SK-N-SH (cell line): Measurements from ENCODE around the gene LAMB1. TPM values are rescaled to one million over a fixed set of nuclear protein-coding genes. Genes with fewer than 3 reads are reported as not detected.

Experiments
- CTCF ChIA-PET: fragments of 300-600, 350-600 bp; formaldehyde crosslinking; extraction: SDS; loops from one replicate; lab custom pipeline; 2021; lab: Yijun Ruan, JAX
- POLR2A ChIA-PET: fragments of 350-600 bp; sonication (Branson Sonifier 250); formaldehyde crosslinking; extraction: SDS; loops from one replicate; lab custom pipeline; 2020; ENCODE audit warnings: antibody characterized with exemption, inconsistent platforms; lab: Yijun Ruan, JAX
- DNase-seq: peaks from one replicate; pipeline ENCODE4 v3.0.0; 2012
- H2AFZ ChIP-seq: fragments of 200-600 bp; sonication (generic); 2 replicates; pipeline ENCODE4 v1.8.1; 2016; ENCODE audit warnings: antibody characterized with exemption, mild to moderate bottlenecking, low read depth
- H3F3A ChIP-seq: fragments of 200-600 bp; sonication (generic); replicated peaks from 2 replicates; pipeline ENCODE3; 2016; ENCODE audit warnings: antibody characterized with exemption, mild to moderate bottlenecking; ENCODE audit not compliant: insufficient read depth
- H3K27ac ChIP-seq, 2 experiments: fragments of 200-500 bp in 1 of 2; fragments of 200-600 bp in 1 of 2; sonication (Bioruptor generic) in 1 of 2; sonication (generic), shearing (Covaris generic) in 1 of 2; 2 replicates each; pipeline versions ENCODE4 v1.5.1 to v1.6.1; 2014 to 2016; ENCODE audit warnings: low read depth in 2 of 2, inconsistent platforms in 1 of 2, low read length in 1 of 2, mild to moderate bottlenecking in 1 of 2, mixed read lengths in 1 of 2
- H3K27me3 ChIP-seq: fragments of 200-600 bp; sonication (generic), shearing (Covaris generic); 2 replicates; pipeline ENCODE4 v1.6.1; 2016; ENCODE audit warnings: mixed run types; ENCODE audit not compliant: insufficient read depth
- H3K36me3 ChIP-seq, 2 experiments: fragments of 200-500 bp in 1 of 2; fragments of 200-600 bp in 1 of 2; sonication (Bioruptor generic) in 1 of 2; sonication (generic) in 1 of 2; replicated peaks in 1 of 2; 2 replicates each; pipeline versions ENCODE3 to v1.5.1; 2014 to 2016; ENCODE audit warnings: low read length in 1 of 2, mild to moderate bottlenecking in 1 of 2; ENCODE audit not compliant: insufficient read depth in 2 of 2, control insufficient read depth in 1 of 2
- H3K4me1 ChIP-seq, 2 experiments: fragments of 200-500 bp in 1 of 2; fragments of 200-600 bp in 1 of 2; sonication (Bioruptor generic) in 1 of 2; sonication (generic), shearing (Covaris generic) in 1 of 2; 2 replicates each; pipeline versions ENCODE4 v1.5.1 to v1.6.1; 2014 to 2016; ENCODE audit warnings: low read depth in 1 of 2, low read length in 1 of 2, mixed run types in 1 of 2; ENCODE audit not compliant: insufficient read depth in 2 of 2, control insufficient read depth in 1 of 2
- H3K4me2 ChIP-seq: fragments of 200-600 bp; sonication (generic), shearing (Covaris generic); 2 replicates; pipeline ENCODE4 v1.6.1; 2017; ENCODE audit warnings: mixed run types
- H3K4me3 ChIP-seq, 2 experiments: fragments of 200-500 bp in 1 of 2; fragments of 200-600 bp in 1 of 2; sonication (Bioruptor generic) in 1 of 2; sonication (generic), shearing (Covaris generic) in 1 of 2; 2 replicates each; pipeline versions ENCODE4 v1.5.1 to v1.8.1; 2014 to 2016; ENCODE audit warnings: low read depth in 2 of 2, inconsistent platforms in 1 of 2, low read length in 1 of 2, mild to moderate bottlenecking in 1 of 2, mixed read lengths in 1 of 2, moderate library complexity in 1 of 2
- H3K79me2 ChIP-seq: fragments of 200-600 bp; sonication (generic); 2 replicates; pipeline ENCODE4 v1.8.1; 2017; ENCODE audit warnings: mild to moderate bottlenecking; ENCODE audit not compliant: insufficient read depth
- H3K9ac ChIP-seq: fragments of 200-600 bp; sonication (generic); 2 replicates; pipeline ENCODE4 v1.6.1; 2017; ENCODE audit warnings: mixed run types
- H3K9me2 ChIP-seq: fragments of 200-600 bp; sonication (generic); 2 replicates; pipeline ENCODE4 v1.6.1; 2017; ENCODE audit warnings: mixed run types
- H3K9me3 ChIP-seq: fragments of 200-600 bp; sonication (generic); 2 replicates; pipeline ENCODE4 v1.6.1; 2017; ENCODE audit warnings: mixed run types, mild to moderate bottlenecking, moderate library complexity
- H4K20me1 ChIP-seq: fragments of 200-600 bp; sonication (generic); 2 replicates; pipeline ENCODE4 v1.6.1; 2017; ENCODE audit warnings: mild to moderate bottlenecking, mixed run types; ENCODE audit not compliant: insufficient read depth
- CHD2 ChIP-seq: fragments of 150-350 bp; IDR thresholded peaks from 2 replicates; pipeline ENCODE4 v1.6.1; 2018; ENCODE audit warnings: low read length; ENCODE audit not compliant: partially characterized antibody
- CTCF ChIP-seq: fragments of 200-600 bp; sonication (generic); IDR thresholded peaks from 2 replicates; pipeline ENCODE4 v1.6.1; 2017; ENCODE audit warnings: antibody characterized with exemption, mild to moderate bottlenecking, moderate library complexity
- EP300 ChIP-seq, 2 experiments: IDR thresholded peaks; 2 replicates each; pipeline versions ENCODE4 v1.4.0 to v1.6.1; 2012; ENCODE audit warnings: borderline replicate concordance in 1 of 2, low read depth in 1 of 2, low read length in 1 of 2
- EZH2phosphoT487 ChIP-seq: fragments of 200-600 bp; sonication (generic); IDR thresholded peaks from 2 replicates; pipeline ENCODE4 v1.6.1; 2017; ENCODE audit warnings: low read depth, mixed run types, mild to moderate bottlenecking, antibody characterized with exemption, moderate library complexity, borderline replicate concordance
- FOSL2 ChIP-seq: IDR thresholded peaks from 2 replicates; pipeline ENCODE4 v1.4.0; 2012; ENCODE audit warnings: low read depth, mild to moderate bottlenecking, moderate library complexity, borderline replicate concordance
- FOXM1 ChIP-seq: IDR thresholded peaks from 2 replicates; pipeline ENCODE4 v1.4.0; 2012; ENCODE audit warnings: low read depth, mild to moderate bottlenecking
- MAX ChIP-seq: IDR thresholded peaks from 2 replicates; pipeline ENCODE4 v1.4.0; 2012; ENCODE audit warnings: low read depth
- NRF1 ChIP-seq: IDR thresholded peaks from 2 replicates; pipeline ENCODE4 v1.6.1; 2012; ENCODE audit warnings: low read depth, mild to moderate bottlenecking, low read length
- POLR2AphosphoS5 ChIP-seq: IDR thresholded peaks from 2 replicates; pipeline ENCODE4 v1.6.1; 2012; ENCODE audit warnings: low read depth, low read length
- RAD21 ChIP-seq: IDR thresholded peaks from 2 replicates; pipeline ENCODE4 v1.6.1; 2012; ENCODE audit warnings: mild to moderate bottlenecking, low read length
- RXRA ChIP-seq: IDR thresholded peaks from 2 replicates; pipeline ENCODE4 v1.4.0; 2012; ENCODE audit warnings: low read depth, mild to moderate bottlenecking, borderline replicate concordance
- SMC3 ChIP-seq: IDR thresholded peaks from 2 replicates; pipeline ENCODE4 v1.6.1; 2012; ENCODE audit warnings: low read depth, low read length, improper control_type of control experiment
- TCF12 ChIP-seq: IDR thresholded peaks from 2 replicates; pipeline ENCODE4 v1.4.0; 2012
- YY1 ChIP-seq: IDR thresholded peaks from 2 replicates; pipeline ENCODE4 v1.4.0; 2012; ENCODE audit warnings: low read depth, mild to moderate bottlenecking
- WGBS: methylation state at CpG from one replicate; pipeline ENCODE4 v1.1.6; 2017; ENCODE audit warnings: low lambda C conversion rate; 5-methylcytosine and 5-hydroxymethylcytosine counted together
- polyA plus RNA-seq, 3 experiments: library from polyadenylated mRNA; depleted of rRNA; stranded (reverse); fragments of >200 nt; gene quantifications; 2 replicates each; pipeline ENCODE4 v1.2.3, GENCODE V29; 2012
- TF ChIP-seq, protein P1 (sequence below): IDR thresholded peaks from 2 replicates; pipeline ENCODE4; 2012
- TF ChIP-seq, protein P2 (sequence below): IDR thresholded peaks from 2 replicates; pipeline ENCODE4 v1.6.1; 2012; ENCODE audit warnings: mild to moderate bottlenecking, low read depth, low read length, moderate library complexity

LAMB1 gene
- polyA plus RNA-seq, 1 of the 3 experiments (the other 2 are of a cell fraction) = 435 TPM

DNA sequence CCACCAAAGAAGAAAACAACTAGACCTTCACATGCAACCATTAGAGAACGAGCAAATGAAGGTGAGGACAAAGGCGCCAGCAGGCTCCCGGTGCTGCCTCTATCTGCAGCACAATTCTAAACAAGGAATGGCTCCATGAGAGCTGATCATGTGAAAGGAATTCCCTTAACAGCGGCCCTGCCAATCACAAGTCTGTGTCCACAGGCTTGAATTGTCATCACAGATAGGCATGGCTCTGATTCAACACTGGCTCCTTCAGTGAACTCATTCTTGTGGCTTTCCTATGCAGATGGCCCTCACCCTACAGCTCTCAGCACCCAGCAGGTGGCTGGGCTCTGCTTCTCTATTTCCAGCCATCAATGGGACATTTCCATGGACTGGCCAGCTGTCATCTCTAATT, 36.2 kb downstream of the LAMB1 start:
- DNase-seq = no peak
- Histone ChIP-seq H3K79me2 (peaks cover 59% of the 10 kb centered on the region), H3K4me3 (no peak overlapping the region), H4K20me1 (peaks cover 19% of the 10 kb centered on the region), H3K9me2 (no peaks in the 10 kb centered on the region), H3K9me3 (no peaks in the 10 kb centered on the region), H3F3A (peaks cover 23% of the 10 kb centered on the region), H3K27me3 (no peaks in the 10 kb centered on the region), H3K4me2 (no peak overlapping the region), H3K9ac (no peak overlapping the region), H2AFZ (no peak overlapping the region), H3K36me3 (peaks cover 72 to 96% of the 10 kb centered on the region in 2 experiments), H3K4me1 (peaks cover 4% of the 10 kb centered on the region in 2 experiments; a peak in 2 of 4 replicates), H3K27ac (peak overlapping the region; percentile 19 to 40; a peak in 3 of 4 replicates)
- WGBS = 82% methylated on average over 4 of the region's 4 CpGs
- TF ChIP-seq, protein P1, sequence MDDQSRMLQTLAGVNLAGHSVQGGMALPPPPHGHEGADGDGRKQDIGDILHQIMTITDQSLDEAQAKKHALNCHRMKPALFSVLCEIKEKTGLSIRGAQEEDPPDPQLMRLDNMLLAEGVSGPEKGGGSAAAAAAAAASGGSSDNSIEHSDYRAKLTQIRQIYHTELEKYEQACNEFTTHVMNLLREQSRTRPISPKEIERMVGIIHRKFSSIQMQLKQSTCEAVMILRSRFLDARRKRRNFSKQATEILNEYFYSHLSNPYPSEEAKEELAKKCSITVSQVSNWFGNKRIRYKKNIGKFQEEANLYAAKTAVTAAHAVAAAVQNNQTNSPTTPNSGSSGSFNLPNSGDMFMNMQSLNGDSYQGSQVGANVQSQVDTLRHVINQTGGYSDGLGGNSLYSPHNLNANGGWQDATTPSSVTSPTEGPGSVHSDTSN = peak; percentile 92
- TF ChIP-seq FOSL2 = 0 out of 2 replicates have a peak, but pooled peaks have one; percentile 15
- TF ChIP-seq, protein P2, sequence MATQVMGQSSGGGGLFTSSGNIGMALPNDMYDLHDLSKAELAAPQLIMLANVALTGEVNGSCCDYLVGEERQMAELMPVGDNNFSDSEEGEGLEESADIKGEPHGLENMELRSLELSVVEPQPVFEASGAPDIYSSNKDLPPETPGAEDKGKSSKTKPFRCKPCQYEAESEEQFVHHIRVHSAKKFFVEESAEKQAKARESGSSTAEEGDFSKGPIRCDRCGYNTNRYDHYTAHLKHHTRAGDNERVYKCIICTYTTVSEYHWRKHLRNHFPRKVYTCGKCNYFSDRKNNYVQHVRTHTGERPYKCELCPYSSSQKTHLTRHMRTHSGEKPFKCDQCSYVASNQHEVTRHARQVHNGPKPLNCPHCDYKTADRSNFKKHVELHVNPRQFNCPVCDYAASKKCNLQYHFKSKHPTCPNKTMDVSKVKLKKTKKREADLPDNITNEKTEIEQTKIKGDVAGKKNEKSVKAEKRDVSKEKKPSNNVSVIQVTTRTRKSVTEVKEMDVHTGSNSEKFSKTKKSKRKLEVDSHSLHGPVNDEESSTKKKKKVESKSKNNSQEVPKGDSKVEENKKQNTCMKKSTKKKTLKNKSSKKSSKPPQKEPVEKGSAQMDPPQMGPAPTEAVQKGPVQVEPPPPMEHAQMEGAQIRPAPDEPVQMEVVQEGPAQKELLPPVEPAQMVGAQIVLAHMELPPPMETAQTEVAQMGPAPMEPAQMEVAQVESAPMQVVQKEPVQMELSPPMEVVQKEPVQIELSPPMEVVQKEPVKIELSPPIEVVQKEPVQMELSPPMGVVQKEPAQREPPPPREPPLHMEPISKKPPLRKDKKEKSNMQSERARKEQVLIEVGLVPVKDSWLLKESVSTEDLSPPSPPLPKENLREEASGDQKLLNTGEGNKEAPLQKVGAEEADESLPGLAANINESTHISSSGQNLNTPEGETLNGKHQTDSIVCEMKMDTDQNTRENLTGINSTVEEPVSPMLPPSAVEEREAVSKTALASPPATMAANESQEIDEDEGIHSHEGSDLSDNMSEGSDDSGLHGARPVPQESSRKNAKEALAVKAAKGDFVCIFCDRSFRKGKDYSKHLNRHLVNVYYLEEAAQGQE = no peak
- no peak for TF ChIP-seq FOXM1
- peak; percentile 82 for TF ChIP-seq TCF12
- TF ChIP-seq CTCF = 0 out of 2 replicates have a peak, but pooled peaks have one; percentile 11
- 0 out of 4 replicates have a peak, but pooled peaks of 1 of the 2 experiments have one; percentile 41 for TF ChIP-seq EP300 (IDR thresholded peaks at IDR 0.05; ENCODE audit: borderline replicate concordance in 1 of 2, low read depth in 1 of 2, low read length in 1 of 2)
- 0 out of 2 replicates have a peak, but pooled peaks have one; percentile 17 for TF ChIP-seq POLR2AphosphoS5
- no peak for TF ChIP-seq NRF1
- no peak for TF ChIP-seq YY1
- no peak for TF ChIP-seq SMC3
- TF ChIP-seq RAD21 = no peak
- TF ChIP-seq CHD2 = no peak
- TF ChIP-seq MAX = no peak; the same call in 1 of the 2 replicates
- no peak for TF ChIP-seq RXRA
- TF ChIP-seq EZH2phosphoT487 = no peak
- POLR2A ChIA-PET = no interaction called here
- CTCF ChIA-PET = interaction anchor here (1.0 to 2.8 kb wide), 2 partner anchors 50 to 180 kb away, joined by 4 to 13 read pairs; no protein-coding TSS in a partner anchor
